HG02642 (cell line): ENCODE data around the gene SOCS6.
"Not testable (repeated sequence)": the region's sequence is repeated elsewhere in the genome, so short reads cannot be mapped to it uniquely, and the experiment has no call there.

ENCODE experiments used
- ATAC-seq: cut with Tn5 transposase; IDR thresholded peaks from one replicate; pipeline ENCODE4 v1.9.1; 2021; ENCODE audit warnings: mild to moderate bottlenecking; ENCODE audit not compliant: unreplicated experiment, poor library complexity

The SOCS6 gene

DNA sequence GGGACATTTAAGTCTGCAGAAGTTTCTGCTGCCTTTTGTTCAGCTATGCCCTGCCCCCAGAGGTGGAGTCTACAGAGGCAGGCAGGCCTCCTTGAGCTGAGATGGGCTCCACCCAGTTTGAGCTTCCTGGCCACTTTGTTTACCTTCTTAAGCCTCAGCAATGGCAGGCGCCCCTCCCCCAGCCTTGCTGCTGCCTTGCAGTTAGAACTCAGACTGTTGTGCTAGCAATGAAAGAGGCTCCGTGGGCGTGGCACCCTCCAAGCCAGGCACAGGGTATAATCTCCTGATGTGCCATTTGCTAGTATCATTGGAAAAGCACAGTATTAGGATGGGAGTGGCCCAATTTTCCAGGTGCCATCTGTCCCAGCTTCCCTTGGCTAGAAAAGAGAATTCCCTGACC is 59.6 kb downstream of the SOCS6 start:
- not testable (repeated sequence) for ATAC-seq

DNA sequence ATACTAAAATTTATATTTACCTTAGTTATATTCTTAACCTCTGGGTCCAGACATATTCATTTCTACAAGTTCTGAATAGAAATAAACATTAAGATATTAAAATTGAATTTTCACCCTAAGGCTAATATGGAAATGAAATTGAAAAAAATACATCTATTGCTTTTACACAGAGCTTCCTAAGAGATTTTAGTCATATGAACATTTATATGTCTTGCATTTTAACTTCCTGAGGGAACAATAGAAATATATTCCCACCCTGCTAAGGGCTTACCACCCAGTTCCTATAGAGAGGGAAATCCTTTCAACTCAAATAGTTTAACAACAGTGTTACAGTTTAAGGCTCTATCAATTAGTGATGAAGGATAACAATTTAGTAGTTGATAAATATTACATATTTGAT is 60.5 kb downstream of the SOCS6 start:
- no peak for ATAC-seq

DNA sequence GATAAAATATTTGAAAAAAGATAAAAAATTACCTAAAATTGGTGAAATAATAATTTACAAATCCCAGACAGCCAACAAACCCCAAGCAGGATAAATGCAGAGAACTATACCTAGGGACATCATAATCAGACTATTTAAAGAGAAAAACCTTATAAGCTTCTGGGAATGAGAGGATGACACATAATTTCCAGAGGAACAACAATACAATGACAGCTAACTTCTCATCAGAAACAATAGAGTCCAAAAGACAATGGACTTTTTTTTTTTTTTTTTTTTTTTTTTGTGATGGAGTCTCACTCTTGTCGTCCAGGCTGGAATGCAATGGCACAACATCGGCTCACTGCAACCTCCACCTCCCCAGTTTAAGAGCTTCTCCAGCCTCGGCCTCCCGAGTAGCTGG is 65.2 kb downstream of the SOCS6 start:
- no peak for ATAC-seq

DNA sequence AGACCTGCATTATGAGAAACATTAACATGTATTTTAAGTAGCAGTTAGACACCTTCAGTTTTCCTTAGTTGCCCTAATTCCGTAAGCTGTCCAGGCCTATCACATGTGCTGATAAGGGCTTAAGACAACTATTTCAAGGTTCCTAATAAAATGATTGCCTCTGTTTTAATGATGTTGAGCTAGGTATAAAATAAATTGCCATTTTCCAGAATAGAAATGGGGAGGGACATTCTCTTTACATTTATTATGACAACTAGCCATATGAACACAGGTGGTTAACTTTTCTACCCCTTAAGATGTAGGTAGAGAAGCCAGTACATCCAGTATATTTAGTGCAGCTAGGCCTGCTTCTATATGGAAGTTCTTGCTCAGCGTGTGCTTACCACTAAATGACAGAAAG is 65.9 kb downstream of the SOCS6 start:
- no peak for ATAC-seq

DNA sequence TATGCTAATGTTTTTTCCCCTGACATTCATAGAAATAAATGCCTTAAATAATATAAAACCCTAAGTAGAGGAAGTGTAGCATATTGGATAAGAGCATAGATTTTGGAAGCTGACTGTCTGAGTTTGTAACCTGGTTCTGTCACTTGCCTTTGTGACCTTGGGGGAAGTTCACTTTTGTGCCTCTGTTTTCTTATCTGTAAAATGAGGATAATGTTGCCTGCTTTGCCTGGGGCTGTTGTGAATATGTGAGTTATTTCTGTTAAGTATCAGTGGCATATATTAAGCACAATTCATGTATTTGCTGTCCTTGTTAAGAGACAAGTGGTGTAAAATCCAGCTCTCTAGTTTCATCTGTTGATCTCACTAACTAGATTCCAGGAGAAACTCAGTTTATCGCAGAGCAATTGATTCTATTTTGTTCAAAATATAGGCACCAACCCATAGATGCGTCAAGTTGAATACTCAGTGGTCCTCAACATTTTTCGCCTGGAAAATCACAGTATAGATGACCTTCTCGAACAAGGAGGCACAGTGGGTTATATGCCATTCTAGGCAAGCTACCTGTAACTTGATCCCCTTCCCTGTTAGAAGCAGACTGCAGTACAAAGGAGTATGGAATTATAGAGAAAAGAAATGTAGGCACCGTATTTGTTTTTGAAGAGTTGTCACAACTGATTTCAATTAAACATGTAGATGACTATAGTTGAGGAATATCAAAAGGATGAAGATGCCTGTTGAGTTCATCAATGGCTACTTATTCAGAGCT is 67.0 kb downstream of the SOCS6 start:
- no peak for ATAC-seq

DNA sequence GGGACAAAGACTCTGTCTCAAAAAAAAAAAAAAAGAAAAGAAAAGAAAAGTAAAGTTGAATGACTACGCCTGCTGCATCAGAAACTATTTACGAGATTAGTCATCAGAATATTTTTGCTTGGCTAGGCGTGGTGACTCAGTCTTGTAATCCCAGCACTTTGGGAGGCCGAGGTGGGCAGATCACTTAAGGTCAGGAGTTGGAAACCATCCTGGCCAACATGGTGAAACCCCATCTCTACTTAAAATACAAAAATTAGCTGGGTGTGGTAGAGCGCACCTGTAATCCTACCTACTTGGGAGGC is 69.2 kb downstream of the SOCS6 start:
- ATAC-seq = peak; percentile 81

DNA sequence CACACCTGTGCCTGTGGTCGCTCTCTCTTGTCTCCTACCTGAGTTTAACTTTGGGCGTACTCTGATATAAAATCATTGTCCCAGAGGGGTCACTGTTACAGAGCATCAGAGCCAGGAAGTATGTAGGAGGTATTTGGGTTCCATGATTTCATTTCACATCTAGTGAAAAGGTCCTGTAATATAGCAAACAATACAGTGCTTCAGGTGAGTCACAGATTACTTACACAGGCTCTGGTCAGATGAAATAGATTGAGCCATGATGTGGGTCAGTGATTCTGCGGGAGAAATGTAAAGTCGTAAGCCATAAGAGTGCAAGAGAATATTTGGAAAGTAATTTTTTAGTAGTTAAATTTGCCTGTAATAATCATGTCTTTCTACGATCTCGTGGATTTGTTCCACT is 70.2 kb downstream of the SOCS6 start:
- no peak for ATAC-seq

DNA sequence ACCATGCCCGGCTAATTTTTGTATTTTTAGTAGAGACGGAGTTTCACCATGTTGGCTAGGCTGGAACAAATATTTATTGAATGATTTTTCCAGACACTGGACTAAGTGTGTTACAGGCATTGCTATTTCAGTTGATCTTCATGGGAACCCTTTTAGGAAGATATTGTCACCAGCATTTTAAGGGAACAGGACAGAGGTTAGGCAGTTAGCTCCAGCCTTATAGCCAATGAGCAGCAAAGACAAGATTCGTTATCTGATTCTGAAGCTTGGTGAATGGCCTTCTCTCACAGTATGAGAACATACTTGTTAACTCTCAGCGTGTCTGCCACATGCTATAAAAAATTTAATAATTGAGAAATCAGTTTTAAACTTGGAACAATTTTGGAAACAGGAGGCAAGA is 73.4 kb downstream of the SOCS6 start:
- ATAC-seq = no peak

DNA sequence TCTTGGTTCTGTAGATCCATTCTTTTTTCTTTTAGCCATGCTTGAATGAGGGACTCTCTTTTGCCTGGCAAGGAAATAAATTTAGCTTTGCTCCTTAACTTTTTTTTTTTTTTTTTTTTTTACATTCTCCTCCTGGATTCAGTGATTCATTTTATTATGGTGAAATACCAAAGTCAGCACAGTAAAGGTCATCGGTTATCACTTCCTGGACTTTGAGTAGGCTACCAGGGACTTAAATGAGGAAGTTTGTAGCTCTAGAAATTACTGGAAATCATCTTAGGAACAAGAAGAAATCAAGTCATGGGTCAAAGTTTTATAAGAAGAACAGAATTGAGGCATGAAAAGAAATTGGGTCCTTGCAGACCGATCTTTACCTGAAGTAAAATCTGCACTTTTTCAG is 75.0 kb downstream of the SOCS6 start:
- ATAC-seq = no peak

DNA sequence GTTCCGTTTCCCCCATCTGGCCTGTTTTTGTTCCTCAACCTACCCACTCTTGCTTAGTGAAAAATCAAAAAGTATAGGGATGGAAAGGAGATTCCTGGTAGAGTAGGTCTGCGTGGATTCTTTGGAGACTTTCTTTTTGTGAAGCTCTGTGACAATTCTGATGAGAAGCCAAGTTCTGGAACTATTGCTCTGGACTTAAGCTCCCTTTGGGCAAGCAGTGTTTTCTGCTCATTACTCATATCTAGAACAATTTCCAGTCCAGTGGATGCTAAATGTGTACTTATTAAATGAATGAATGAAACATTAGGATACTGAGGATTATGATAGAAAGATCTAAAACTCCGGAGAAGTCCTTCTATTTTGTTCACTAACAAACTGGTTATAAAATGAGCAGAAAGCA is 76.5 kb downstream of the SOCS6 start:
- no peak for ATAC-seq

DNA sequence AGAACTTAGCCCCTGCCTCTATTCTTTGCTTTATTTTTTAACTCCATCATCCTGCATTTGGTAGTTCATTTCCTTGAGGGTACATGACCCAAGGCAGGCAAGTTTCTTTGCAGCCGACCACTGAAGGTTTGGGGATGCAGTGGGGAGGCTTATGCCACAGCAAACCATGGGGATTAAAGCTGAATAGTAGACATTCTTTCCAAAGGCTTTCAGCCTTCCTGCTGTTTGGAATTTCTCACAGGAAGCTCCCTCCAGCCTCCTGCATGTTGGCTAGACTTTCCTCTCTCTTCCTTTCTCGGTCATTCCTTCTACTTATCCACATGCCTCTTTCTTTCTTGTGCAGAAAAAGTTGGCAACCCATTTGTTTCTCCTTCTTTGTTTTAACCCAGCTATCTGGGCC is 77.3 kb downstream of the SOCS6 start:
- no peak for ATAC-seq

DNA sequence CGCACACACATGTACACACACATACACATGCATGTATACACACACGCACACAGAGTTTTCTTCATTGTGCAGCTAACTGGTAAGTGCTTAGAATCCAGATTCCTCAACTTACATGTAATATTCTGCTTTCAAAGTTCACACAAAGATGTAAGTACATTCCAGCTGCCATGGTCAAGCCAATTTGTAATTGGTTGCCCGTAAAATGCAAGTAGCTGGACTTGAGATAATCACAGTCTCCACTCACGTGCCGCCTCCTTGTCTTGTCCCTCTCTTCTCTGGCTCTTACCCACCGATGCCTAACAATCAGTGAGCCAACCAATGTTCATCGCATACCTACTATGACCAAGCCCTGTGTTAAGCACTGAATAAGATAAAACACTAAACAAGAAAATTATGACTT is 77.8 kb downstream of the SOCS6 start:
- no peak for ATAC-seq

DNA sequence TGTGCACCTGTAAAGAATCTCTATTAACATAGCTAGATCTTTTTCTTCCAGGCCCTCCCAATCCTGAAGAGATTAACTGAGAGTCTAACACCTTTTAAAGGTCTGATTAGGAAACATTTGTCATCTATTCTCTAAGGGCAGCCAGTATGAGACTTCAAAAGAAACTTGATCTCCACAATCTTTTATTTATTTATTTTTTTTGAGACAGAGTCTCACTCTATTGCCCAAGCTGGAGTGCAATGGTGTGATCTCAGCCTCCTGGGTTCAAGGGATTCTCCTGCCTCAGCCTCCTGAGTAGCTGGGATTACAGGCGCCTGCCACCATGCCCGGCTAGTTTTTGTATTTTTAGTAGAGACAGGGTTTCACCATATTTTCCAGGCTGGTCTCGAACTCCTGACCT is 78.5 kb downstream of the SOCS6 start:
- ATAC-seq = not testable (repeated sequence)

DNA sequence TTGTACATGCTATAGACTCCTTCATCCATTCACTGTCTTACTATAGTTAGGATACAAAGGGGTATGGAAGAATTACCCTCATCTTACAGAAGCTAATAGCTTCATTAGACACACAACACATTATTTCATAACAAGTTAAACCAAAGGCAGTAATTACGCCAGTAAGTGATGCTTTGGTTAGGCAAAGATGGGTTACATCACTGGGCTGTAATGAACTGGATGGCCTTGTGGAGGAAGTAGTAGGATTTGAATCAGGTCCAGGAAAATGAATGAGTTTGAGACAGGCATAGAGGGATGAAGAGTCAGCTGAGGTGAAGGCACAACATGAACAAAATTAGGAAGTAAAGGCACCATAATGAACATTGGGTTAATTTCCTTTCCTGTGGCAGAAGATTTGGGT is 80.1 kb downstream of the SOCS6 start:
- ATAC-seq = no peak

DNA sequence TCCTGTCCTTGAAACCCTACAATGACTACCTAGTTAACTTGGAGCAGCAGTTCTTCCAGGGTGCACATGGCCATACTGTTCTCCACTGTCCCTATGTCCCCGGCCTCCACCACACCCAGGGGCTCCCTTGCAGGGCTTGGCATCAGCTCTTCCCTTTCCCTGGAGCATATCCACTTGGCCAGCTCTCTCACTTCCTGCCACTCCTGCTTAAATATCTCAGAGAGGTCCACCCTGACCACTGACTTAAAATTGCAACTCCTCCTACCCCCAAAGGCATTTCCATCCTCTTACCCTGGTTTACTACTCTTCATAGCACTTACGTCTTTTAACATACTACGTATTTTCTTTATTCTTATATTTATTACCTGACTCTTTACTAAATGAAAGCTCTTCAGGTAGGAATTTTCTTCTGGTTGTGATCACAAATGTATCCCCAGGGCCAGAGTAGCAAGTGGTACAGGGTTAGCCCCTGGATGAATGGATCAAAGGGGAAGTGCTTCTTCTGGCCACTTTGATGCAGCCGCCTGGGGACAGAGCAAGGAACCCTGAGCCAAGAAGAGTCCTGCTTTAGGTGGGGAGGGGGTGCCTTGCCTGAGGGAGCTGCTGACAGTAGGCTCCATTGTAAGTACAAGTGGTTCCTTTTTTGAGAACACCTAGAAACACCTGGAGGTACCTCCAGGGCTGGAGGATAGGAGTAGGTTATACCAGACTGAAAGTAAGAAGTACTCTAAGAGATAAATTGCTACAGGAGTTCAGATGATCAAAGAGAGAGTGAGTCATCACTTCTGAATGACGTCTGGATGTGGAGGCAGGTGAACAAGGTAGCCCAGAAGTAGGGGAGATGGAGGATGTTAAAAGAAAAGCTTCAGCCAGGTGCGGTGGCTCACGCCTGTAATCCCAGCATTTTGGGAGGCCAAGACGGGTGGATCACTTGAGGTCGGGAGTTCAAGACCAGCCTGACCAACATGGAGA is 82.2 kb downstream of the SOCS6 start:
- no peak for ATAC-seq

DNA sequence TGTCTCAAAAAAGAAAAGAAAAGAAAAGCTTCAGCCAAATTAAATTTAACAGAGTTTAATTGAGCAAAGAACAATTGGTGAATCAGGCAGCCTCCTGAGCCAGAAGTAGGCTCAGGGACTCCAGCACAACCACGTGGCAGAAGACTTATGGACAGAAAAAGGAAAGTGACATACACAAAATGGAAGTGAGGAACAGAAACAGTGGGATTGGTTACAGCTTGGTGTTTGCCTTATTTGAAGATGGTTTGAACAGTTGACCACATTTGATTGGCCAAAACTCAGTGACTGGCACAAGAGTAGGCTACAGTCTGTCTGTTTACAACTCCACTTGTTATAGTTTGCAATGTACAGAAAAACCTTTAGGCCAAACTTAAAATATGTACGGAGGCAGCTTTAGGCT is 83.1 kb downstream of the SOCS6 start:
- no peak for ATAC-seq

DNA sequence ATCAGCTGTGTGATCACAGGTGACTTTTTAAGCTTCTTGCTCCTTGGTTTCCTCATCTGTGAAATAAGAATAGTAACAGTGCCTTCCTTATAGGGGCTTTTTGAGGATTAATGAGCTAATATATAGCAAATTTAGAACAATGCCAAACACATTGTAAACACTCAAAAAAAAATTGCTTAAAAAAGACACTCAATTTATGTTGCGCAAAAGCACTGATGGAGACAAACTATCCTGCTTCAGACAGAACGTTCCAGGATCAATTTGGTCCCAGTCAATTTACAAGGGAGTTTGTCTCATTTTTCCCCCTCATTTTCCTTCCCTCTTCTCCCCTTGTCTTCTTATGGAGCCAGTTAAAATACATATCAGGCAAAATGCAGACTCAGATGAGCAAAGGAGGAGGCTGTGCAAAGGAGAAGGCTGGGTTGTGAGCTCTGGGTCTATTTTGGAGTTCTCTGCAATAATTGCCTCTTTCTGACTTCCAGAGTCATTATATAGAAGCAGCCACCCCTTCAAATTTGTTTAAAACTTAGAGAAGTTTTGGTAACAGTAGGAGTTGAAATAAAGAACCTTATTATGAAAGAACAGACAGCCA is 83.7 kb downstream of the SOCS6 start:
- no peak for ATAC-seq

DNA sequence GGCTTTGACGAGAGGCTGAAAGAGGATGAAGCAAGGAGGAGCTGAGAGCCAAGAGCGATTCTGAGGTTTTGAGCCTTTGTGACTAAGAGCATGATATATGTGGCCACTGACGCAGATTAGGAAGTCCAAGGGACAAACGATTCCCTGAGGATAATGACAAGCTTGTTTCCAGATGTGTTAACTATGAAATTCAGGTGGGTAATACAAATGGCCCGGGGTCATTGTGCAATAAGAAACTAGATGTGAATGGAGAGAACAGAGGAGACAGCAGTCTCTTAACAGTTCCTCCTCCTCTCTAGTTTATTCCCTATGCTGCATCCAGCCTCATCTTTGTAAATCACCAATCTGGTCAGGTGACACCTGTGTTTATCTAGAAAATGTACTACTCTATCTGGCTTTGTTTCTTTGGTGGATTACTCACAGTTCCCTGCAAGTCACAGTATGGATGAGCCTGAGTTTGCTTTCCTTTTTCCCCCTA is 84.2 kb downstream of the SOCS6 start:
- no peak for ATAC-seq

DNA sequence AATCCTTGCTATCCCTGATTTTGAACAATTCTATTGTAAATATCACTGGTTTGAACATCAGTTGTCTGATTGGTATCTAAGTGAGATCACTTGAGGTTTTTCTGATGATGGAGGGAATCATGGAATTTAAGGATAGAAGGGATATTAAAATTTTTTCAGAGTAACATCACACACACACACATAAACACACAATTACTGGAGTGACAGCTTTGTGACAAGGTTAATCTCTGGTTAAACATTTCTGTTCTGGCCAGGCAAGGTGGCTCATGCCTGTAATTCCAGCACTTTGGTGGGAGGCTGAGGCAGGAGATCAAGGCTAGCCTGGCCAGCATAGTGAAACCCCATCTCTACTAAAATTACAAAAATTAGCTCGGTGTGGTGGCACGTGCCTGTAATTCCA is 85.3 kb downstream of the SOCS6 start:
- no peak for ATAC-seq

DNA sequence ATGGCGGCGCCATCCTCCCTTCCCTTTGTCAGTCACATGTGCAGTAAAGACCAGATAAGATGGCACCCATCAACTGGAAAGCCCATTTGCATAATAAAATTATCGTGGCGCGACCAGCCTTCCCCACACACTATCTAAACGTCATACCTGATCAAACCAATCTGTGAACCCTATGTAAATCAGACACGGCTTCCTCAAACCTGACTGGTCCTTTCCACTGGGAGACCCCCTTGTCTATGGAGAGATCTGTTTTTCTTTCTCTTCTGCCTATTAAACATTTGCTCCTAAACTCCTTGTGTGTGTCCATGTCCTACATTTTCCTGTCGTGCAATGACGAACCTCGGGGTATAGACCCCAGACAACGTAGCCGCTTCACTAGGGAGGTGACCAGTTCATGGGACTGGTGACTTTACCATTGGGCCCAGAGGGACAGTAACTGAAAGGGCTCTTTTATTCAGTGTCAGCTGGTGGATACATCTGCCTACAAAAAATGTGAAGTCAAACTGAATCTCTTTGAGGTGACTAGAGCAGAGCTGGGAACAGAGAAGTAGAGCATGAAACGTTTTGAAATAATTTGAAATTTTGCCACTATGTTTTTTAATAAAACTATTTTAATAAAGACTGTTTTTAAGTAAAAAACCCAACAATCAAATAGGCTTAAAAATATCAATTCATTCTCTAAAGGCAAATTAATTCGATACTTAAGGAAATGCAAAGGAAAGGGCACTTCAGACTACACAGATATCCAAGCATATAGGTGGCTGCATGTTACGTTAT is 87.5 kb downstream of the SOCS6 start:
- no peak for ATAC-seq

DNA sequence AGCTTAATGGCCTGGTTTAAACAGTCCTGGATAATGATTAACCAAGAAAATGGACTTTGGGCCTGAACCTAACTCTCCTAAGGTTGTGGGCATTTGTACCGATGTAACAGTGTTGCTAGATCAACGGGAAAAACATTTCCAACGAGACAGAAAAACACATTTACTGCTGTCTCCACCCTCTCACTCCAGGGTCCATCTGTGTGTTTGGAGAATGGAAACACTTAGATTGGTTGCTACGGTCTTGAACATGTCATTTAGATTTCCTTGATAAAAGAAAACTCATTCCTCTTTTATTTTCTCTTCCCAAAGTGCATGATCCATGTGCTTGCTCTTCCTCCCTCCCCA is 88.0 kb downstream of the SOCS6 start:
- ATAC-seq = no peak
